ENCODE data around the gene ENDOV.

- TF ChIP-seq CTCF (IDR thresholded peaks at IDR 0.05; ENCODE audit: low read depth, low read length) (peak; percentile 92), EZH2phosphoT487 (IDR thresholded peaks at IDR 0.05; ENCODE audit: low read depth) (no peak)
Measured at GRCh38 chr17:80426671-80427326, 11.8 kb downstream of the ENDOV start.

Data from OCI-LY3 (cell line).